GM21786 (cell line): ENCODE results near the gene SLC35D2.
"Not testable (repeated sequence)": the region's sequence is repeated elsewhere in the genome, so short reads cannot be mapped to it uniquely, and the experiment has no call there.

Source experiments
- ATAC-seq: cut with Tn5 transposase; IDR thresholded peaks from one replicate; pipeline ENCODE4 v1.9.1; 2021; ENCODE audit not compliant: unreplicated experiment

SLC35D2 gene

DNA sequence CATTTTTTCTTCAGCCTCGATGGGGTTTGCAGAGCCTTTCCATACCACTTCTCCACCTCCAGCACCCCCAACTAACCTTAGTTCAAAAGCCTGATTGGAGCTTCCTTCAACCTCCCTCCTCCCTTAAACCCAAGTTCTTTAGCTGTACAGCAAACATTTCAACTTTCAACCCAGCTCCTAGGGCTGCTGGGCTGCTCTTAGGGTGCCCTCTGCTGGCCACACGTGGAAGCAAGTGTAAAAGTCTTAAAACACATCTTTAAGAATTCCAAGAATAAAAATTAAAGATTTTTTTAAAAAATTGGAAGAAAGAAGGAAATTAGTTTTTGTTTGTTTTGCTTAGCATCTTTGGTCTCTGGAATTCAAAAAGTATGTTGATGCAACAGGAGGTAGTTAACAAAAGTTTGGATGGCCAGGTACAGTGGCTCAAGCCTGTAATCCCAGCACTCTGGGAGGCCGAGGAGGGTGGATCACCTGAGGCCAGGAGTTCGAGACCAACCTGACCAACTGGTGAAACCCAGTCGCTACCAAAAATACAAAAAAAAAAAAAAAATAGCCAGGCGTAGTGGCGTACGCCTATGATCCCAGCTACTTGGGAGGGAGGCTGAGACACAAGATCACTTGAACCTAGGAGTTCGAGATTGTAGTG is 66.1 kb downstream of the SLC35D2 start:
- ATAC-seq = no peak

- ATAC-seq = no peak
These were observed 73.7 kb downstream of the SLC35D2 start for GRCh38 chr9:96309850-96310249.

- ATAC-seq = not testable (repeated sequence)
These were observed 76.6 kb downstream of the SLC35D2 start for GRCh38 chr9:96306958-96307357.

GRCh38 chr9:96305171-96305570 is 78.3 kb downstream of the SLC35D2 start:
- ATAC-seq = no peak

- ATAC-seq = no peak
These were observed 79.3 kb downstream of the SLC35D2 start for GRCh38 chr9:96304230-96304629.

- no peak for ATAC-seq
These were observed 81.5 kb downstream of the SLC35D2 start, which contains the start of gene HSD17B3 for GRCh38 chr9:96302021-96302420. Gene HSD17B3 (minus strand): TSS chr9:96302176. CDS start chr9:96302104, 72 bp downstream.

GRCh38 chr9:96299823-96300222 is 83.7 kb downstream of the SLC35D2 start:
- ATAC-seq = no peak

DNA sequence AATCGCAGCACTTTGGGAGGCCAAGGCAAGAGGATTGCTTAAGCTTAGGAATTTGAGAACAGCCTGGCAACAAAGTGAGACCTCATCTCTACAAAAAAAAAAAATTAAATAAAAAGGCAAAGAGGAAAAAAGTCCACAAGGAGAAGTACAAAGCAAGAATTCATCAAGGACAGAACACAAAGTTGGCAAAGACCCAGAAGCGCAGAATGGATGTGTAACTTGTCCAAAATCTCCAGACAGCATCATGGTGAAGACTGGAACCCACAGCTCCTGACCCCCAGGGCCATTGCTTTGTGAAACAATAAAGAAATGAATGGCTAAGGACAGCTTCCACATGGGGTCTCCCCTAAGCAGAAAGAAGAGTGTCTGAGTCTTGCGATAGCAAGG is 89.4 kb downstream of the SLC35D2 start:
- ATAC-seq = no peak

GRCh38 chr9:96293498-96294158 is 89.9 kb downstream of the SLC35D2 start:
- no peak for ATAC-seq

- no peak for ATAC-seq
These were observed 94.1 kb downstream of the SLC35D2 start for GRCh38 chr9:96289392-96289791.

GRCh38 chr9:96281641-96282040 is 101.9 kb downstream of the SLC35D2 start:
- ATAC-seq = no peak

GRCh38 chr9:96279932-96280331 is 103.6 kb downstream of the SLC35D2 start:
- no peak for ATAC-seq

GRCh38 chr9:96274939-96275338 is 108.6 kb downstream of the SLC35D2 start:
- no peak for ATAC-seq
